Smooth muscle cell (in vitro differentiated cells): Measurements from ENCODE around the gene CAPZB. TPM values are rescaled to one million over a fixed set of nuclear protein-coding genes. Genes with fewer than 3 reads are reported as not detected.

Experiments used
- DNase-seq: peaks from one replicate; lab custom pipeline; 2025; ENCODE audit not compliant: unreplicated experiment; lab: John Stamatoyannopoulos, UW
- H2AFZ ChIP-seq: fragments of 200-600 bp; sonication (generic); 2 replicates; pipeline ENCODE4 v1.6.0; 2016; ENCODE audit warnings: antibody characterized with exemption, low read depth, mild to moderate bottlenecking
- H3F3A ChIP-seq: fragments of 200-600 bp; sonication (generic); 2 replicates; pipeline ENCODE4 v1.6.0; 2017; ENCODE audit warnings: antibody characterized with exemption, low read depth
- H3K27ac ChIP-seq: fragments of 200-600 bp; sonication (generic); 2 replicates; pipeline ENCODE4 v1.5.1; 2016; ENCODE audit warnings: low read depth, mild to moderate bottlenecking
- H3K27me3 ChIP-seq: fragments of 200-600 bp; sonication (generic); 2 replicates; pipeline ENCODE4 v1.6.1; 2016; ENCODE audit warnings: low read depth, mild to moderate bottlenecking
- H3K36me3 ChIP-seq: fragments of 200-600 bp; sonication (generic); 2 replicates; pipeline ENCODE4 v1.5.1; 2016; ENCODE audit warnings: low read depth
- H3K4me1 ChIP-seq: fragments of 200-600 bp; sonication (generic); 2 replicates; pipeline ENCODE4 v1.5.1; 2016; ENCODE audit warnings: low read depth
- H3K4me2 ChIP-seq: fragments of 200-600 bp; sonication (generic); 2 replicates; pipeline ENCODE4 v1.6.0; 2016; ENCODE audit warnings: mild to moderate bottlenecking
- H3K4me3 ChIP-seq: fragments of 200-600 bp; sonication (generic); 2 replicates; pipeline ENCODE4 v1.5.1; 2016; ENCODE audit warnings: mild to moderate bottlenecking
- H3K79me2 ChIP-seq: fragments of 200-600 bp; sonication (generic); 2 replicates; pipeline ENCODE4 v1.6.0; 2016; ENCODE audit warnings: low read depth, mild to moderate bottlenecking
- H3K9ac ChIP-seq: fragments of 200-600 bp; sonication (generic); 2 replicates; pipeline ENCODE4 v1.6.0; 2016; ENCODE audit warnings: low read depth
- H3K9me3 ChIP-seq: fragments of 200-600 bp; sonication (generic); replicated peaks from 2 replicates; pipeline ENCODE4 v1.5.1; 2016; ENCODE audit warnings: low read depth
- H4K20me1 ChIP-seq: fragments of 200-600 bp; sonication (generic); 2 replicates; pipeline ENCODE4 v1.6.0; 2016; ENCODE audit warnings: low read depth
- WGBS: methylation state at CpG from one replicate; pipeline ENCODE4 v1.1.7; 2016; ENCODE audit warnings: low lambda C conversion rate; 5-methylcytosine and 5-hydroxymethylcytosine counted together
- polyA plus RNA-seq: library from polyadenylated mRNA; unstranded; fragments of >200 nt; fragmentation: Nextera tagmentation; extraction: Ambion mirVana; gene quantifications from 2 replicates; pipeline ENCODE4 v1.2.1, GENCODE V29; 2016
- total RNA-seq: library from RNA; depleted of rRNA; stranded (reverse); fragments of >200 nt; gene quantifications from 2 replicates; pipeline ENCODE4 v1.2.3, GENCODE V29; 2014
- TF ChIP-seq, protein P1 (sequence below): fragments of 200-600 bp; sonication (generic); IDR thresholded peaks from 2 replicates; pipeline ENCODE4 v1.5.1; 2017; ENCODE audit warnings: borderline replicate concordance, mild to moderate bottlenecking, antibody characterized with exemption; ENCODE audit not compliant: insufficient read depth, poor library complexity, severe bottlenecking

Gene CAPZB
- total and polyA plus RNA-seq, 2 experiments from 2014 or later, result 205 to 405 TPM

- peaks cover 36% of the 10 kb centered on the region for H3K4me1 ChIP-seq
- 76% methylated on average over 6 of the region's 6 CpGs for WGBS
- H3K27ac ChIP-seq, result no peak overlapping the region
- H3F3A ChIP-seq, result no peaks in the 10 kb centered on the region
- no peak overlapping the region for H2AFZ ChIP-seq
- peaks cover 99% of the 10 kb centered on the region for H3K79me2 ChIP-seq
- DNase-seq, result no peak
- no peak overlapping the region for H3K9ac ChIP-seq
- TF ChIP-seq, protein P1, sequence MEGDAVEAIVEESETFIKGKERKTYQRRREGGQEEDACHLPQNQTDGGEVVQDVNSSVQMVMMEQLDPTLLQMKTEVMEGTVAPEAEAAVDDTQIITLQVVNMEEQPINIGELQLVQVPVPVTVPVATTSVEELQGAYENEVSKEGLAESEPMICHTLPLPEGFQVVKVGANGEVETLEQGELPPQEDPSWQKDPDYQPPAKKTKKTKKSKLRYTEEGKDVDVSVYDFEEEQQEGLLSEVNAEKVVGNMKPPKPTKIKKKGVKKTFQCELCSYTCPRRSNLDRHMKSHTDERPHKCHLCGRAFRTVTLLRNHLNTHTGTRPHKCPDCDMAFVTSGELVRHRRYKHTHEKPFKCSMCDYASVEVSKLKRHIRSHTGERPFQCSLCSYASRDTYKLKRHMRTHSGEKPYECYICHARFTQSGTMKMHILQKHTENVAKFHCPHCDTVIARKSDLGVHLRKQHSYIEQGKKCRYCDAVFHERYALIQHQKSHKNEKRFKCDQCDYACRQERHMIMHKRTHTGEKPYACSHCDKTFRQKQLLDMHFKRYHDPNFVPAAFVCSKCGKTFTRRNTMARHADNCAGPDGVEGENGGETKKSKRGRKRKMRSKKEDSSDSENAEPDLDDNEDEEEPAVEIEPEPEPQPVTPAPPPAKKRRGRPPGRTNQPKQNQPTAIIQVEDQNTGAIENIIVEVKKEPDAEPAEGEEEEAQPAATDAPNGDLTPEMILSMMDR, result no peak
- no peaks in the 10 kb centered on the region for H3K9me3 ChIP-seq
- no peaks in the 10 kb centered on the region for H3K36me3 ChIP-seq
- H3K27me3 ChIP-seq, result no peaks in the 10 kb centered on the region
- no peak overlapping the region for H3K4me2 ChIP-seq
- H3K4me3 ChIP-seq, result no peak overlapping the region
- H4K20me1 ChIP-seq, result peaks cover 98% of the 10 kb centered on the region
Measured at GRCh38 chr1:19461220-19461554, 24.2 kb downstream of the CAPZB start.

- Histone ChIP-seq H2AFZ (no peak overlapping the region), H3F3A (no peaks in the 10 kb centered on the region), H3K36me3 (no peaks in the 10 kb centered on the region), H3K79me2 (peaks cover 99% of the 10 kb centered on the region), H3K27me3 (no peaks in the 10 kb centered on the region), H3K4me3 (no peak overlapping the region), H3K9ac (no peak overlapping the region), H4K20me1 (peaks cover 98% of the 10 kb centered on the region), H3K4me1 (peaks cover 41% of the 10 kb centered on the region), H3K4me2 (peak overlapping the region; percentile 25), H3K9me3 (no peaks in the 10 kb centered on the region), H3K27ac (peak overlapping the region; percentile 29)
- WGBS, result 74% methylated on average over 12 of the region's 12 CpGs
- no peak for DNase-seq
- TF ChIP-seq, protein P1, result no peak
Measured at GRCh38 chr1:19460535-19461219, 24.7 kb downstream of the CAPZB start.

GRCh38 chr1:19458815-19459417 lies 26.4 kb downstream of the CAPZB start:
- 86% methylated on average over 6 of the region's 6 CpGs for WGBS
- Histone ChIP-seq H3K9ac (peak overlapping the region; percentile 5), H3K4me1 (peaks cover 58% of the 10 kb centered on the region), H3K27me3 (no peaks in the 10 kb centered on the region), H3K4me2 (peak overlapping the region; percentile 15), H3K9me3 (no peaks in the 10 kb centered on the region), H2AFZ (no peak overlapping the region), H4K20me1 (peaks cover 98% of the 10 kb centered on the region), H3K27ac (peak overlapping the region; percentile 73), H3K79me2 (peaks cover 97% of the 10 kb centered on the region), H3K36me3 (no peaks in the 10 kb centered on the region), H3F3A (no peaks in the 10 kb centered on the region), H3K4me3 (no peak overlapping the region)
- no peak for DNase-seq
- TF ChIP-seq, protein P1, result no peak

- H2AFZ ChIP-seq, result no peak overlapping the region
- peak overlapping the region; percentile 74 for H3K27ac ChIP-seq
- no peaks in the 10 kb centered on the region for H3K27me3 ChIP-seq
- H3K9ac ChIP-seq, result no peak overlapping the region
- H3F3A ChIP-seq, result no peaks in the 10 kb centered on the region
- TF ChIP-seq, protein P1, result no peak
- H3K4me3 ChIP-seq, result no peak overlapping the region
- H3K79me2 ChIP-seq, result peaks cover 97% of the 10 kb centered on the region
- peaks cover 98% of the 10 kb centered on the region for H4K20me1 ChIP-seq
- WGBS, result 61% methylated on average over 8 of the region's 8 CpGs
- H3K9me3 ChIP-seq, result no peaks in the 10 kb centered on the region
- DNase-seq, result no peak
- H3K36me3 ChIP-seq, result no peaks in the 10 kb centered on the region
- H3K4me2 ChIP-seq, result peak overlapping the region; percentile 63
- H3K4me1 ChIP-seq, result peaks cover 61% of the 10 kb centered on the region
Measured at GRCh38 chr1:19457607-19458006, 27.7 kb downstream of the CAPZB start.
